ENCODE data around the gene DENND4B.
A peak's percentile ranks its signal among the peaks of the same experiment; 100 is the strongest.

DENND4B gene

DNA sequence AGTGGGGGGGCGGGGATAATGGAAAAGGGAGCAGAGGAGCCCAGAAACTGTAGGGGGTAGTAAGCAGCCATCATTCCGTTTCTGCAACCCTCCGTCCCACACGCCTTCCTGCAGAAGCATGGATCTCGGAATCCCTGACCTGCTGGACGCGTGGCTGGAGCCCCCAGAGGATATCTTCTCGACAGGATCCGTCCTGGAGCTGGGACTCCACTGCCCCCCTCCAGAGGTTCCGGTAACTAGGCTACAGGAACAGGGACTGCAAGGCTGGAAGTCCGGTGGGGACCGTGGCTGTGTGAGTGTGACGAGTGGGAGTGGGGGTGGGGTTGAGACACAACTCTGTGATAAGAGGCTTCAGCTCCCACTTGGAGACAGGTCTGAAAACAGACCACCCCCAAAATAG lies 21.9 kb upstream of the DENND4B start:
- DNase-seq (ENCODE audit: low spot score): no peak

DNA sequence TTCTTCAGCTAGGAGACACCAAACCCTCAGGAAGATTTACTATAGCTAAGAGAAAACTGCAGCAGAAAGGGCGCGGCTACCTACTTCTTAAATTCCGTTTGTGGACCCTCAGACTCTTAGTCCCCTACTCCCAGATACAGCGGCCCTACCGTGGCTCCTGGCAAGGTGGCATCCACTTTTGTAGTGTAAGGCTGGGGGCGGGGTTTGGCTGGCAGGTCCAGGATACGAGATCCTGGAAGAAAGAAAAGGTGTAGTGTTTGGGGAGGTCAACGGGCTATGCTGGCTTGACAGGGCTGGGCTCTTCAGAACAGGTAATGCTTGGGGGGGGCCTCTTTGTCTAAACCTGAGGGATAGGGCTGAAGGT lies 21.5 kb upstream of the DENND4B start:
- DNase-seq (ENCODE audit: low spot score): no peak

DNA sequence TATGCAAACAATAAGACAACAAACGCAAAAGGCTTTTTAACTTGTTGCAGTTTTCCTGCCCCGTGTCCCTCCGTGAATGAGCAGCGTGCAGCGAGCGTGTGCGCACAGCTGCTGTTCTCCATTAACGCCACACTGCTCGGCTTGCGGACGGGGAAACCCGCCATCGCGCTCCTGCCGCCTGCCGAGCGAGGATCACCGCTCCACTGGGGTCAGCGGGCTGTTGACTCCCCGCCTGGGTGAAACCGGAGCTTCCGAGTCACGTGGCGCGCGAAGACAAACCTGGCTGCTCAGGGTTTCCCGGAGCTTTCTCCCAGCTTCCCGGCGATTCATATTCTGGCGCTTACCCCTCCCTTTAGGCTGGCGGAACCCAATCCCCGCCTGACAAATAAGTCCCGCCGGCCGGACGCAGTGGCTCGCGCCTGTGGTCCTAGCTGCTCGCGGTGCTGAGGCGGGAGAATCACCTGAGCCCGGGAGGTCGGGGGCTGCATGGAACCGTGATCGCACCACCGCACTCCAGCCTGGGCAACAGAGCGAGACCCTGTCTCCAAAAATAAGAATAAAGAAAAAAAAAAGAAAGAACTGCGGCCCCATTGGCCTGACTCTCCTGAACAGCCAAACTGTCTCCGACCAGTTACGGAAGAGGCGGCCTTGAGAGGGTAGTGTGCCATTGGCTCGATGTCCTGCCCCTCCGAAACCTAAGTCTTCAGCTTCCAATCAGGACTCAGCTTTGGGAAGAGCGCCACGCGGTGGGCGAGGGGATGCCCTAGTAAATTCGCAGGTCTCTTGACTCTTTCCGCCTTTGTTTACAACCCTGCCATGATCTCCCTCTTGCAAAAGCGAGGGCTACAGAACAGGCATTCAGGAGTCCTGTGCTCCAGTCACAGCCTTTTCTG lies 20.8 kb upstream of the DENND4B start, which contains the start of gene CREB3L4:
CREB3L4 (plus strand) TSS at position 796 of the 893 bp plus-strand sequence. CDS start 624 bp downstream, outside the sequence.
- peak; percentile 100 for DNase-seq (ENCODE audit: low spot score)

DNA sequence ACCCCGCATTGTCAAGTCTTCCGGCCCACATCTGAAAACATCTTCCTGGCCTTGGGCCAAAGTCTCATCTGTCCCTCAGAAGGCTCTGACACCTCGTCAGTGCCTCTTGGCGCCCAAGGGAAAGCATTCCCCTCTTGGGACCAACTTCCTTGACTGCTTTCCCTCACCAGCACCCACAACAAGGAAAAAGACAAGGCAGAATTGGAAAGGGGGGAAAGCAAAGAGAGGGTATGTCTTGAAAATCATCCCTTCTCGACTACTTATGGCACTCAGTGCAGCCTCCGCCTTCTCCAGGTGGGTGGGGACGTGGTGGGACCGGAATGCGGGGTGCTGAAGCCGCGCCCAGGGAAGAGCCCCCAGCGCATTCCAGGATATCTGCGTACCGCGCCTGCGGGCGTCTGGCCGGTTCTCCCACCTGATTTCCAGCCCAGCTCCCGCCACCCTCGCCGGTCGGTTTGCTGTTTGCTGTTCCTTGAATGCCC lies 17.4 kb upstream of the DENND4B start:
- DNase-seq (ENCODE audit: low spot score): no peak

DNA sequence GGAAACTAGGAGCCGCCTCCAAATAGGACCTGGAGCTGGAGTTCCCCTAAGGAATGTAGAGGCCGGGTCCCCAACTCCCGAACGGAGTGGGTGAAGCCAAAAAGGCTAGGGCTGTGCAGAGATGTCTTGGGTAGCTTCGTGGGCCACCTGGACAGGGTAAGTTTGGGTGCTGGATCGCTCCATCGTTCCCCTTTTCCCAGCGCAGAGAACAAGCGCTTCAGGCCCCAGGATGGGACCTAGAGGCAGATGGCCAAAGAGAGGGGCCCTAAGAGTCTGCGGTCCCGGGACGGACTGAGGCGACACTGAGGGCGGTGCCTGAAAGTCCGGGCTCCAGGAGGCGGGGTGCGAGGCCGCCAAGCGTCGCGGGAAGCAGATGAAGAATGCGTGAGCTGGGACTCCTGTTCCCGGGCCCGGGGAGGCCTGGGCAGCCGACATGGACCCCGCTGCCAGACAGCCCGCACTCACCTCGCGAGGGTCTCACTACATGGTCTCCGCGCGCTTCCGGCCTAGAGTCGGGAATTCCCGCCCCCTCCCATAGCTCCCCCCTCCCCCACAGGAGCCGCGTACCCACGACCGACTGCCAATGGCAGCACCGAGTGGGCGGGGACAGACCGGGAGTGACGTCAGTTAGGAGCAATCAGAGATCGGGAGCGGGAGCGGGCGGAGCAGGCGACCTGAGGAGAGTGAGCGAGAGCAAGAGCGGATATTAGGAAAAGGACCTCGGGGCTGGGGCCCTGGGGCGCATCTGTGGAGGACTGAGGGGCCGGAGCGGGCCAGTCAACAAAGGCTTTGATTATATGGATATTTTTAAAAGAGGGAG lies 16.7 kb upstream of the DENND4B start, which contains the start of gene SLC39A1:
SLC39A1 (minus strand) TSS at position 508 of the 820 bp plus-strand sequence. CDS start 822 bp downstream, outside the sequence.
- peak; percentile 99 for DNase-seq (ENCODE audit: low spot score)

DNA sequence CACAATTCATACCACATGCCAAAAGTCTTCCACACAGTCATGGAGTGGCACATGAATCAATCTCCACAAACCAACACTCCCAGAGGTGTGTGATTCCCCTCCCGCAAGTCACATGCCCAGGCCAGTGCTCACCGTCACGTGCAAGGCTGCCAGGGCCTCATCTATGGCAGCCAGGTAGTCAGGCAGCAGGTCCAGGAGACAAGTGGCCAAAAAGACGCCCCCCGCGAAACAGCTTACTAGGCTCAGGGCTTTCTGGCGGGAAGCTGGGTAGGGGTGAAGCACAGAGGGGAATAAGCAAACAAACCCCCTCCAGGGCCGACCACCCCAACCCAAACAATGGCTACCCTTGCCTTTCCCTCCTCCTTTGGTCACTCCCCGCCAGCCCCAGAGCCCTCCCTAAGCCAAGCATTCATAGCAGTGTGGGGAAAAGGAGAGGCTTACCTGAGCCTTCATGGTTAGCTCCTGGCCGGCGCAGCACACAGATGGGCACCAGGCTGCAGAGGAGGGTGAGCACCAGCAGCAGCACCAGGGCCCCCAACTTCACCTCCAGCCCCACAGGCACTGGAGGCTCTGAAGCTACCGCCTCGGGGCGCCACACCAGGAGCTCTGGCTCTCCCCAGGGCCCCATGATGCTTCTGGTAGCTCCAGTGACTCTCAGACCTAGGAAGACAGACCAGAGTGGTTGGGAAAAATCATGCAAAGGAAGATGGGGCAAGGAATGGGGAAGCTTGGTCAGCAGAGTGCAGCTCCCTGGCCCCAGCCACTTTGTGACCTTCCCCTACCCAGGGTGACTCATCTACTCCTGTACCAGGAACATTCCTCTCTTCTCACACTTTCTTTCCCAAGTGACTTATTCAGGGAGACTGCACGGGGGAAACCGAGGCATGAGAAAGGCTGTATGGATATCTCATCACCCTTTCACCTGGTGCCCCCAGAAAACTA lies 15.8 kb upstream of the DENND4B start:
- DNase-seq (ENCODE audit: low spot score): no peak

DNA sequence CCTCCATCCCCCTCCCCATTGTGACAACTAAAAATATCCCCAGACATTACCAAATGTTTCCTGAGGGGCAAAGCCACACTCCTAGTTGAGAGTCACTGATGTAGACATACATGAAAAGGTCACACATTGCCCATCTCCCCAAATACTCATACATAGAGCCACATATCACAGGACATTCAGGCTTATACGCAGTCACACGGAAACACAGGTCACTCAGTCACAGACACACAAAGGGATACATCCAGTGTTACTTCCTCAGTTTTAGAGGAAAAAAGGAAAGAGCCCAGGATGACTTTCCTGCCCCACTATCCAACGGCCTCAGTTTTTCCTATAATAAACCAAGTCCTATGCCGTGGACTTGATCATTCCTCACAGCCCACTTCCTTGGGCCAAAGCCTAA lies 14.9 kb upstream of the DENND4B start:
- no peak for DNase-seq (ENCODE audit: low spot score)

DNA sequence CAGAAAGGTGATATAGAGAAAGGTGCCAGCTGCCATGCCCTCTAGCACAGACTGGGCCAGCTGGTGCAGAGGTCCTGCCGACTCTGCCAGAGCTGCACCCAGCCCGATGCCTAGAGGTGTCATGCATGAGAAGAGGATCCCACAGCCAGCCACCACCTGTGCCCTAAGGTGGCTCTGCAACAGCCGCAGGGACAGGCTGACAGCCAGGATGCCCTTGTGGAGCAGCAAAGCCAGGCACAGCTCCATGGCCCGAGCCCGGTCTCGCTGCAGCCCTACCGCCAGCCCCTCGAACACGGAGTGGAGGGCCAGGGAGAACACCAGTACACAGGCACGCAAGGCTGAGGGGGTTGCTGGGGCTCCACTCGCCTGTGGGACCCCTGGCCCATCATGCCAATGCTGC lies 13.7 kb upstream of the DENND4B start:
- DNase-seq (ENCODE audit: low spot score): no peak

DNA sequence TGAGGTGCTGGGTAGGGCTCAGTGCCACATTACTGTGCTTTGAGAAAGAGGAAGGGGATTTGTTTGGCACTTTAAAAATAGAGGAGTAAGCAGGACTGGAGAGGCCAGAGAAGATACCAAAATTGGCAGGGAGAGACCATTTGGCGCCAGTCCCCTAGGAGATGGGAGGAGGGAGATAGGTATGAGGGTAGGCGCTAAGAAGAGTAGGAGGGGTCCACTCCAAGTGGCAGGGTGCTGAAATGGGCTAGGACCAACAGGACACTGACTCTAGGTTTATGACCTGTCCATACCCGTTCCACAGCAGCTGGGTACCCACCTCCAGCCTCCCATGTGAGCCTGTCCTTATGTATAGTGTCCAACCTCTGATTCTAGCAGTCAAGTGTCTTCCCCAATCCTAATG lies 12.9 kb upstream of the DENND4B start:
- no peak for DNase-seq (ENCODE audit: low spot score)

DNA sequence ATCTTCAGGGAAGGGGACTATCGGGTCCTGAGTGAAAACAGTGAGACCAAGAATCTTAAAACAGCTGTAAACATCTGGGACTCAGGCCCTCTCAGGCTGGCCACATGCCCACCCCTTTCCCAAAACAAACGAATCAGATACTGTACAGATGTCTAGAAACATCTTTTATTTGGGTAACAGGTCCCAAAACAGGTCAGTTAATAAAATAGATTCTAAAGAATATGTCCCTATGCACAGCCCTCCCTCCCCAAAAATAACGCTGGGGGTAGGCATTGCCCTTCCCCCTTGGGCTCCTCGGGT lies 12.4 kb upstream of the DENND4B start:
- DNase-seq (ENCODE audit: low spot score): no peak

DNA sequence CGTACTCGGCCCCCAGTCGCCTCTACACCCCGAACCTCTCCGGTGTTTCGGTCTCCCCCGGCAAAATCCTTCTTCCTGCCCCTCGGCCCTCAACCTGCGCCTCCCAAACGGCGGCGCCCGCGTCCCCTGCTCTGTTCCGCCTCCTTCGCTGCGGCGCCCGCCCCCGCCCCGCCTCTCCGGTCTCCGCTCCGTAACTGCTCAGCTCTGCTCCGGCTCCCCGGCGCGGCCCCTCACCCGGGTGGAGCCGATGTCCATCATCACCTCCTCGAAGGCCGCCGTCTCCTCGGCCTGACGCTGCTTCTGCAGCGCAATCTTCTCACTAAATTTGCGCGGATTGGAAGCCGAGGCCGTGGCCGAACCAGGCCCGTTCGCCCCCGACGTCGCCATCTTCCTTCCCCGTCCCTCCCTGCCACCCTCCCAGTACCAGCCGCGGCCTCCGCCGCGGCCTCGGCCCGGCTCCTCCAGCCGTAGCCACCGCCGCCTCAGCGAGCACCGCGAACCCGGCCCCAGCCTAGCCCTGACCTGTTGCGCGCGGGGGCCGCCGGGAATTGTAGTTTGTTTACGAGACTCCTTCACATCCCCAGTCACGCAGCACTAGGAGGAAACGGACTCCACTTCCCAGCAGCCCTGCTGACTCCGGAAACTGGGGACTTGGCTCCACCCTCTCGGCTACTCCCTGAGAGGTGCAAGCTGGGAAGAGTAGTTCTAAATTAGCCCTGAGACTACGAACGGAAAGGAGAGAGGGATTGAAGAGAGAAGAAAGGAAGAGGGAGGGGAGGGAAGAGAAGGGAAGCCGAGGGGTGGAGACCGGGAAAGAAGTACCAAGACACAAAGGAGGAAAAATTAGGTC lies 11.8 kb upstream of the DENND4B start, which contains the start of gene CRTC2:
CRTC2 (minus strand) TSS at position 502 of the 850 bp plus-strand sequence; CDS start at position 387, 115 bp downstream.
- DNase-seq (ENCODE audit: low spot score): peak; percentile 99

DNA sequence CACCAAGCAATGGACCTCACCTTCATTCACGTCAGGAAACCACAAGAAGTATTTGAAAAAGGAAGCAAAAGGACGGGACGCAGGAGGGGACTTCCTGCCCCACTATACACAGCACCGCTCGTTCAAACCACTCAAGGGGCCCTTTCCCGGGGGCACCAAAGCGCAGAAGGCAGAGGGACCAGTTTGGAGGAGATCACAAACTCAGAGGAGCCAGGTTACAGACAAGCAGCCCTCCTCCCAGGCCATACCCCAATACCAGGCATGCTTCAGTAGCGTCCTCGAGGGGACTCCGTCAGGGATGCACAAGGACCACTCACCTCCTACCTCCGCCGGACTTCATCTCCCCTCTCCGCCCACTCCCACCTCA lies 11.2 kb upstream of the DENND4B start:
- DNase-seq (ENCODE audit: low spot score): no peak

DNA sequence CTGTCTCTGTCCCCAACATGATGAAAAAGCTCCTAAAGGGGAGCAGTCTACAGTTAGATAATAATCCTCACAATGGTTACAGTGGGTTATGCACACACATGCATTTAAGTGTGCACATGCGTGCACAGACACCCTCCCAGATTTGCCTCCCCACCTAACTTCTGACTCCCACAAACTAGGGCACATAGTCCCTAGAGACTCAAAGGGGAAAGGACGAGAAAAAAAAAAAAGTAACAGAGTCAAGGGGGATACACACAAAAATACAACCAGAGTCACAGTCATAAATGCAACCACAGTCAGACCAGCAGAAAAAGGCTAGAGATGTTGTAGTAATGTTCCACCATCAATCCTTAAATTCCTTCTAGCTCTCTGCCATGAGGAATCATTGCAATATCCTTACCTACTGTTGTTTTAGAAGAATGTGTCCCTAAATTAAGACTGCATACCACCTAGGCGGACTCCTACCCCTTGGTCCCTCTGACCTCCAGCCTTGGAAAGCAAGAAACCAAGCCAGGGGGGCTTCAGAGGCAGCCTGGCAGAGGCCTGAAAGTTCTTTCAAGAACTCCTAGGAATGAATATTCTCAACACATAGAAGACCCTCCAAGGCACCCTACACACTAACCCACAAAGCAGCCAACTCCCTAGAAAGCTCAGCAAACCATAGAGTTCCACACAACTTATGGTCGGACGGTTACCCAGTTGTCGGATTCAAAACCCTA lies 10.6 kb upstream of the DENND4B start:
- no peak for DNase-seq (ENCODE audit: low spot score)

DNA sequence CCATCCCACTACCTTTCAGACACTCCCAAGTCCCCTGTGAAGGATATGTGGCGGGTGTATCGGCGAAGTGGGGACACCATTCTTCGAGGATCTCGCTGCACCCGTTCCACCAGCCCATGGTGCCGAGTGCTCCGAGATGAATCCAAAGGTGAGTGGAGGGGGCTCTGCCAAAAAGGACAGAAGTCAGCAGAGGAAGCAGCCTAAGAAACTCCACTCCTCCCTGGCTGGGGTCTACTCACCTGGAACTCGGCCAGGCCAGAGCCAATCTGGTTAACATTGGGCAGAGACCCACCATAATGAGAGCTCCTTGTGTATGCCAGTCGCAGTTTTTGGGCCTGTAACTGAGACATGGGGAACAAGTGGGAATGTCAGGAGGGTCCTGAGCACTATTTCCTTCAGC lies 8.3 kb upstream of the DENND4B start:
- DNase-seq (ENCODE audit: low spot score): no peak

DNA sequence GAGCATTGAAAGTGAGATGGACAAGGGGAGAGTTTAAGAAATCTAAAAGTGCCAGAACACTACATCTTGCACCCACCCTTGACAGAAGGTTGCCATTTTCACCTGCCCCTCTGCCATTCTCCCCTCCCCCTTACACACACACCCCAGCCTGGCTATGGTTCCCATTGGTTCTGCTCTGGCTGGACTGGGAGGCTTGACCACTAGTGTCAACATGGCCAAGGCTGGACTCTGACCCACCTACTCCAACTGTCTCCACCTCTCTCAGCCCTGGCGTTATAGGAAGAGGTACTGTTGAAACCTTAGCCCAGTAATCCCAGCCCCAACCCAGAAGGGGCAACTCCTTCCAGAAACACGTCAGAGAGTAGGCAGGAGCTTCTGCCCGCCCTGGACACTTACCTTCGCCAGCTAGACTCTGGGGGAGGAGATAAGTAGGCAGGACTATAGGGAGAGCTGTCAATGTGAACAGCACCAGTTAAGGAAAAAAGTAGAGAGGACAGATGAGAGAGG lies 7.4 kb upstream of the DENND4B start:
- DNase-seq (ENCODE audit: low spot score): no peak

DNA sequence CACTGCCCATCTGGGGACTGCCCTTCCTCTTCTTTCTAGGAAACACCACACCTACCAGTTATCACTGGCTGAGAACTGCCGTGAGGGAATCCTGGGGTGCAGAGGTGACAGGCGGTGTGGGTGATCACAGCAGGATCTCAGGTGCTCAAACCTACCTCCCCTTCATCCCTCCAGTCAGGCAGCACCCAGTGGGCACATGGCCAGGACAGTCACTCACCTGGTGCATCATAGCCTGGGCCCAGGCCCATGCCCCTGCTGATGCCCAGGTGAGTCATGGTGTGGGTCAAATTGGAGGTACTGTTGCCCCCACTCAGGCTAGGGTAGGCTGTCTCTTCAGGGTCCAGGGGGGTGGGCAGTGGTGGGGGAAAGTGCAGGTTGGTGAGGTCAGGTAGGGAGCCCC lies 5.3 kb upstream of the DENND4B start:
- DNase-seq (ENCODE audit: low spot score): no peak

DNA sequence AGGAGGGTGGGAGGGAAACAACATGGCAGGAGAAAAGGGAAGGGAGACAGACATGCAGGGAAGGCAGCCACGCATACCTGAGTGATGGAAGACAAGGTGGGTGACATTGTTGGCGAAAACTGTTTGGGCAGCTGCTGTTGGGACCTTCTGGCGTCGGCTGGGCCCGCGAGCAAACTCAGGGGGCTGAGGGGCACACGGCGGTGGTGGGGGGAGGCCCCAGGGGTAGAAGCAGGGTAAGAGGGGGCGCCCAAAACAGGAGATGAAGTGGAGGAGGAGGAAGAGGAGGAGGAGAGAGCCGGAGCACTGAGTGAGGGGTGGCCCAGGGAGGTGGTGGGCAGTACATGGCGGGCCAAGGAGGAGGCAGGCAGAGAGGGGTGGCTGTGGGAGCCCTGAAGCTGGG lies 4.7 kb upstream of the DENND4B start:
- no peak for DNase-seq (ENCODE audit: low spot score)

DNA sequence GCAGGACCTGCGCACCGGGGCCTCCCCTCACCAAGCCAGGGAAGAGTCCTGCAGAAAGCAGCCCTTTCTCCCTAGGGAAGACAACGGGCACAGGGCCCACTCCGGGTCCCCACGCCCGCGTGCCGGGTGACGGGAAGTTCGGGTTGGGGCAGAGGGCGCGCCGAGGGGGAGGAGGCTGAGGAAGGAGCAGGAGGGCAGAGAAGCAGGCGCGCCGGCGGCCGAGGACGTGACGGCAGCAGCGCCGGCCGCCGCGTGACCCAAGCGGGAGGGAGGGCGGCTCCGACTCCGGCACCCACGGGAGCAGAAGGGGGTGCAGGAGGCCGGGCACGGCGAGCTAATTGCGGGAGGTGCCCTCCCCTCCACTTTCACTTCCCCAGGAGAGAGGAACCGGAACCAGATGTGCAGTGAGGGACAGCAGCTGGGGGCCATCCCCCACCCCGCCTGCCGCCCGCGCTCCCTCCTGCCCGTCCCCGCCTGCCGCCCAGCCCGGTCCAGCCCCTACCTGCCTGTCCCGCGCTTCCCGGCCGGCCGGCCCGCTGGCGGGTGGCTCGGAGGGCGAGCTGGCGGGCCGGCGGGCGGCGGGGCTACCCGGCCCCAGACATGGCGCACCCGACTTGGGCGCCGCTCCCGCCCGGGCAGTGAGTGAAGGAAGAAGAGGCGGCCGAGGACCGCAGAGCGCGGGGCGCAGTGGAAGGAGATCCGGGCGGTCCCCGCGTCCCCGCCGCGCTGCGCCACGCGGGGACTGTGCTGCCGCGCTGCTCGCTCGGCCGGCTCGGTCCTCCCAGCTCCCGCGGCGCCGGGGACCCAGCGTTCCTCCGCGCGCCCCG lies 510 bp downstream of the DENND4B start:
- peak; percentile 90 for DNase-seq (ENCODE audit: low spot score)
